ENCODE data around the gene ROBO2.

The ROBO2 gene

DNA sequence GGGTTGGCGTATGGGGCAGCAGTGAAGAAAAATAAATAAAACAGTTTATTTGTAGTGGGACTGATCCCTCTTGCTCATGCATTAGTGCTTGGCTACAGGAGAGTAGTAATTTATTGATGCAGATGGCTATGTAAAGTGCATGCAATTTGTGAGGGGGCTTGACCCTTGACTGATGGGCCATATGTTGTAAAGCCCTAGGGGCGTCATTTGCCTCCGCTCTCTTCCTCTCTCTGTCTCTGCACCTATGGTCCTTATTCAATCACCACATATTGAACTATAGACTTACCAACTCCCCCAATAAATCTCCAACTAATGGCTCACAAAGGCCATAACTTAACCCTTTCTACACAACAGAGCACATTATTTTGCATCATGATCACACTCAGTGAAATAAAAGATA is 227.7 kb downstream of the ROBO2 start:
- no peak for DNase-seq

DNA sequence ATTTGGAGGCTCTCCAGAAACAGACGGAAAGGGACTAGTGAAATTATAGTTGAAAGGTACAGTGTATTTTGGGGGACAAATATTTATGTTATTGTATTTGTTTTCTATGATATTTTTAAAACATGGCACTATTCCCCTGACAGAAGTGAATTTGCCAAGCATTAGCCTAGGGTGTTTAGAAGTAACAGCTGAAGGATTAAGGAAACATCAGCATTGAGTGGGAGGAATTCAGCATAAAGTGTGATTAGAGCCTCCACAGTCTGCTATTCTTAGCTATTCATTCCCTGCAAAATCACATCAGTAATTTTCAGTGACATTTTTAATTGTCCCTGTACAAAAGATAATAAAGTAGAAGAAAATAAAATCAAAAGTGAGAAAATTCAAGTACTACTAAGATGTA is 231.4 kb downstream of the ROBO2 start:
- no peak for DNase-seq

DNA sequence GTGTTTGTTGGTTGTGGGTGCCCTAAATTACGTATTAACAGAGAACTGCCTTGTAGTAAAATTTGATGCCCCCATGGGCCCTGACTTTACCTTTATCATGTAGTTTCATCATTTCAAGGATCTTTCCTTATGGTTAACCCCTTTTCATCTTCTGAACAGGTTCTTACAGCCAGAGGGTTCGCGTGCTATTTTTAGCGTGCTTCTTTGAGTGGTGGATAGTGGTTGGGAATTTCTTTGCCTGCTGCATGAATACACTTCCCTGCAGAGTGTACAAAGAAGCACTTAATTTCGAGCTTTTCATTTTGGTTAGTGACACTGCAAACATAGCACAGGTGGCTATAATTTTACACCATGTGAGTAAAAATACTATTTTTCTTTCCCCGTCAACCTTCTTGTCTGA is 231.8 kb downstream of the ROBO2 start:
- no peak for DNase-seq

DNA sequence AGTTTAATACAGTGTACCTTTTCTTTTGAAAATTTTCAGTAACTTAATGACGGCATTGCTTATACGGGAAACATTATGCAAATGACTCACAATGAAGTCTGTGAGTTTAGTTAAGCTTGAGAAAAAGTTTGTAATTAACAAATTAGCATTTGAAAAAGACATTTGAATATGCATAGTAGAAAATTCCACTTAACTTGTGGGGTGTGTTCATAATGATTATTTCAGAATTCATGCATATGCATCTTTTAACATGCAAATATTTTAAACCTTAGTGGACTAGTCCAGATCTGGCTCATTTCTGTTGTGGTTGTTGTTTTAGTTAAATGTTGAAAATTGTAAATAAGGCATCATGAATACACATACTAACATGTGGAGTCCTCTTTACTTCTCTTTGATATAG is 239.4 kb downstream of the ROBO2 start:
- DNase-seq, result no peak

DNA sequence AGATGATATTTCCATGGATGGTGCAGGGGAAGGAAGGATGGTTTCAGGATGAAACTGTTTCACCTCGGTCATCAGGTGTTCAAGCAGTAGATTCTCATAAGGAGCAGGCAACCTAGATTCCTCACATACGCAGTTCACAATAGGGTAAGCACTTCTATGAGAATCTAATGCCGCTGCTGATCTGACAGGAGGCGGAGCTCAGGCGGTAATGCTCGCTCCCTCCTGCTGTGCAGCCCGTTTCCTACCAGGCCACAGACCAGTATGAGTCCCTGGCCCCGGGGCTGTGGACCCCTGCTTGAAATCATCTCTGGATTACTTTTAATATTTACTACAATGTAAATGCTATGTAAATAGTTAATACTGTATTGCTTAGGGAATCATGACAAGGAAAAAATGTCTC is 241.8 kb downstream of the ROBO2 start:
- DNase-seq, result no peak

DNA sequence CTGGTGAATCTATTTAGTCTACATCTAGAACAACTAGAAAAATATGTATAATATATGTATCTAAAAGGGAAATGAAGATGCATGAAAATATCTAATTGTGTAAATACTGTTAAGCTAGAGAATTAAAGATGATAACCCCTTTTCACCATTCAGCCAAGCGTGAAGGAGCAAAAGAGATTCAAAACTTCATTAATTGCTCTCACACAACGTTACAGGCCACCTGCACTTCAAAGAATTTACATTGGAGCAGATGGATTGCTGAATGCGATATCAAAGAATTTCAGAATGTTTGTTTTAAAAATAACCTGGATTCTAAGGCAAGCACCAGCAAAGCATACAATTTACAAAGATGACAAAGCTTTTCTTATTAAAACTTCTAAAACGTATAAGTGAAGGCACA is 243.2 kb downstream of the ROBO2 start:
- no peak for DNase-seq

DNA sequence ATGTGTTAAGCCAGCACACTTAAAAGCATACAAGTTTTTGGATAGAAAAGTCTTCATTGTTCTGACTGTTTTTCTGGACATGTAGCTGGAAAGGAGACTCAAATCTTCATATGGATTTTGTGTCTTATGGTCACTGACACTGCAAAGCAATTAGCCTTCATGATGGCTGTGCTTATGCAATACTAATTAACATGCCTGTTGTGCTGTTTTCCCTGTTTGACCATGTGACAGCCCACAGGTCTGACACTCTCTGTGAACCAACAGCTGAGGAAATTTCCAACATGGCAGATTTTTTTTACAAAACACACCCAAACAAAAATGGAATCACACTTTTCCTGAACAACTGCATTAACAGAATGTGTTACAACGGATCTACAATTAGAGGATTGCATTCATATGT is 248.4 kb downstream of the ROBO2 start:
- DNase-seq, result no peak

DNA sequence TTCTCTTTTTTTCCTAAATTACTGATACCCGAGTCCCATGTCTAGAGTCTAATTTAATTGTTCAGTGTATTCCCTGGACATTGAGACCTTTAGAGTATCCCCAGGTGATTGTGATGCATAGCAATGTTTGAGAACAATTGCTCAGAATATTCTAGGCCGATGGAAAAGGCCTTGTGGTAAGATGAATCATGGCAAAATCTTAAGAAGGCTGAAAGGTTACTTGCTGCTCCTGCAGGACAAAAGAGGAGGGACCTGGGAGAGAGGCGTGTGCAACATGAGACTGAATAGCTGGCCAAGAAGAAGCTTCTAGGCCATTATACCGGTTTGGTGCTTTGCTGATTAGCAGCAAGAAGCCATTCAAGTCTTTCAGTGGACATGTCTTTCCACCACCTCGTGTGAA is 256.6 kb downstream of the ROBO2 start:
- no peak for DNase-seq

DNA sequence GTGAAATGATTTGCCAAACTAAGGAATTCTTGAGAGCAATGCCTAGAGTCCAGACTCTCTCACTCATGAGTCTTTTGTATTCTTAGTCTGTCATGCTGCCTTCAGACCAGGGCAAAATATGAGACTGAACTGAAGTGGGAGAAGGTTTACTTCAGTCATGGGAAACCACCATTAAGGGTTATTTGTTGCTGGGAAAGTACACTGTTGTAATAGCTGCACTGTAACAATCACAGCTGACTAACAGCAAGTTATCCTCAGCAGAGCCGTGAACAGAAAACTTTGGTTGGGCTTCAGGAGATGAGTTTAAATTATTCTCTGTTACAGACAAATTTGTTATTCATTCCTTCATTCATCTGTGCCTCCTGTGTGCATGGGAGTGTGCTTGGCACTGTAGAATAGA is 258.5 kb downstream of the ROBO2 start:
- DNase-seq, result no peak

DNA sequence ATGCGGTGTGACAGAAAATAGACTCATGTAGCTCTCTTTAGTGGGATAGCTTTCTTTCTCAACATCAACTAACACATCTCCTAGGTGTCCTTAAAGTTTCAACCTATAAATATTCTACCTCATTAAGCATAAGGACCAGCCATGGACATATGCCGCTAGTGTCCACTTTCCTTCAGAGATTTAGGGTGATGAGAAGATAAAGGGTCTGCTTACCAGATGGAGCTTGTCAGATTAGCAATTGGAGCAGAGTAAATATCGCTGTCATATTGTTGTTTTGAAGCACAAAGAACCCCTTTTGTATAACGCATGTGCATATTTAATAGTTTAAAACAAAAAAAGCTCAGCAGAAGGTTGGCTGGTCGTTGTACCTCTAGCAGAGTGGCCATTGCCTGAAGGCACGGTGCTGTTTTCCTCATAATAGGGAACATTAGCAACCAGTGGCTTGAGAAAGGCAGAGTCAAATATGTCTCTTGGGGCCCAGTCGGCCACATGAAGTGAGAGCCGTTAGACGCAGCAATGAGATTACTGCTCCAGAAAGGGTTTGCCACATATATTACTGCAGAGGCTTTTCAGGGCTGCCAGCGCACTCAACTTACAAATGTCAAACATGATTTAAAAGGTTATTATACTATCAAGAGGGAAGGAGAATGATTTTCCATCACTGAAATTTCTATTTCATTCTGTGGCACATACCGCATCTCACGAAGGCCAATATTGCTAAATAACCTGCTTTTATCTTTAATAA is 264.2 kb downstream of the ROBO2 start:
- DNase-seq, result no peak

DNA sequence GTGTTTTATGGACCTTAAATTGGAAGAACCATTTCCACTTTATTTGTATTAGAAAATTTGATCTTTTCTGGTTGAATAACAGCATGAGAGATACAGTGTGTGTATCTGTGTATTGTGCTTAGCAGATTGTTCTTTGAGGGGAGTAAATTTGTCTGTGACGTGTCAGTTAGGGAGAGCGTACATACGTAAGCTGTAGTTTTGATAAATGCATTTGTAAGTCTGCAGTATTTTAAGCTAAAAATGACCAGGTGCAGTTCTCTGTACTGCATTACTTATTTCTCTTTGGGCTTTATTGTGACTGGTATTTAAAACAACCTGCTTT is 264.8 kb downstream of the ROBO2 start:
- DNase-seq, result no peak

DNA sequence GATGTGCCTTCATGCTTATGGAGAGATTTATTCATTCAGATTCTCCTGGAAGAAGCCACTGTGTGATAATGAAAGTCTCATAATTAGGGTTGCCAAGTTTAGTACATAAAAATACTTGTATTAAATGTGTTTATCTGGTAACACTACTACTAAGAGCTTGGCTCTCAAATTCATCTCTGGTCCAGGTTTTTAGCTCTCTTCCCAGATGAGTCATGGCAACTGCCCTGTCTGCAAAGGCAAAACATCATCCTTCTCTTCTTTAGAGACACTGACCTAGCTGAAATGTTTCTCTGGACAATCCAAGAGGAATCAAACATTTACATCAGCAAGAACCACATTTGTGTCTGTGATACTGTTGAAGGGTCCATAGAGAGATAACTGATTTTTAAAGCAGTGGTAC is 269.6 kb downstream of the ROBO2 start:
- DNase-seq, result no peak

DNA sequence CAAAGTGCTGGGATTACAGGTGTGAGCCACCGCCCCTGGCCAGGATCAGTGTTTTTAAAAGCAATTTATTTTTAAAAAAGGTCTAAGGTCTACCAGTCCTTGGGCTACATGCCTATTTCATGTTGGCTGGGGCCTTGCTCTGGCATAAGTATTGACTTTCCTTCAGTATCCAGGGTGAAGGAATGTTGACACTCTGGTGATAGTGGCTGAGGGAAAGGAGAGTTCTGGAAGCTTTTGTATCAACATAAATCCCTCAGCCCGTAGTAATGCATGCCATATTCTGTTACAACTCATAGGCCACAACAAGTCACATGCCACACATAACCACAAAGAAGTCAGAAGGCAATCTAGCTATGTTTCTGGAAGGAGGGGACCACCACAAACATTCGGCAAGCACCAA is 273.9 kb downstream of the ROBO2 start:
- no peak for DNase-seq

DNA sequence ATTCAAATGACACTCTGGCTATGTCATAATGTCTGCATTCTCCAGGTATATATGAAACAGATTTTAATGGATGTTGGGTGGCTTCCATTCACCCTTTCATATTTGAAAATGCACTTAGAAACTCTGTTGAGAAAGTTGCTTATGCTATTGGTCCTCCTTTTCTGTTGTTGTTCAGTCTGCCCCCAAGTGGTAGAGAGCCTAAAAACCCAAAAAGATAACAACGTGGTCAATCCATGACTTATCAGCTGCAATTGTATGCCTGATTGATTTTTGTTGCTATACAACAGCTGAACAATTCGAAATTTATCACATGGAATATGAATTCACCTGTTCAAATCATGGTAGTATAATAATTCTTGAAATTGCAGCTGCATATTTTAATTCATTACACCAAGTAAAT is 279.8 kb downstream of the ROBO2 start:
- DNase-seq, result no peak

DNA sequence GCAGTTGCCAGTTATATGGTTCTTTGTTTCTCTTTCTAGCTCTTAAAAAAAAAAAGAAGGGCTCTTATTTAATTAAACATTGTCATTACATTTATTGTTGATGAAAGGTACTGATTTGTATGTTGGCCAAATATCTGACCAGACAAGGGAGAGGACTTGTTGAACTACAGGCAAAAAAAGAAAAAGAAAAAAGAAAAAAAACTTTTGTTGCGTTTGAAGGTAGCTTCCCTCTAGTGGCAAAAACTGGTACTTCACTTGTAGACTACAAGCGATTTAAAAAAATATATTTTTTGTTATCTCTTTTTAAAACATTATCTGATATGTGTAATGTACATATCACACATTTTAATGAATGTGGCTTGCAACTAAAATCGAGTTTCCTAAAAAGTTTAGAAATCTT is 280.6 kb downstream of the ROBO2 start:
- DNase-seq, result no peak

DNA sequence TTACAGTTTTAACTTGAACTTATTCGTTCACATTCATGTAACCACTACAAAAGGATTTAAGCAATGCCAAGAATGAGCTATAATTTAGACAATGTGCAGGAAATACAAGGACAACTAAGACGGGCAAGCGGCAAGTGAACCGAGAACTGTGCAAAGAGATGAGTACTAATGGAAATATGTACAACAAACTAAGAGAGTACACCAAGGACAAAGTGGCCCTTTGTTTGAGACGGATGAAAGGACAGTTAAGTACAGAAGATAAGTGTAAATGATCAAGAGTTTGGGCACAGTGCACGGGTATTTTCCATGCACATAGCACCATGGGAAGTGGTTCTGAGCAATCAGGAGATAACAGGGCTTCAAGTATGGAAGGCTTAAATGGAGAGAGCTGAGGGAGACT is 281.7 kb downstream of the ROBO2 start:
- no peak for DNase-seq

DNA sequence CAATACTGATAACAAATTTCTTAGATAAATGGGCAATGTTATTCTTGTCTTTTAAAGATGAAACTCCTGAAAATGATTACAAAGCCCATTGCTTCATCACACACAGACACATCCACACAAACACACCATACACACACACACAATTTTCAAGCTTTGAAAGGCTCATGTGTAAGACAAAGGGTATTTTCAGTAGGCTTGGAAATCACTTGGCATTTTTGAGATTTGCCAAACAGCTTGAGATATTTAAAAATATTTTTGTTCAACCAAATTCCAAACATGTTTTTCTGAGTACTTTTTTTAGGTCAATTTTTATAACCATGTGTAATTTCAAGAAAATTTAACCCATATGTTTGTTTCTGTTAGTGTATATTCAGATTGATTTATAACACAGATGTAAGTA is 283.7 kb downstream of the ROBO2 start:
- no peak for DNase-seq

DNA sequence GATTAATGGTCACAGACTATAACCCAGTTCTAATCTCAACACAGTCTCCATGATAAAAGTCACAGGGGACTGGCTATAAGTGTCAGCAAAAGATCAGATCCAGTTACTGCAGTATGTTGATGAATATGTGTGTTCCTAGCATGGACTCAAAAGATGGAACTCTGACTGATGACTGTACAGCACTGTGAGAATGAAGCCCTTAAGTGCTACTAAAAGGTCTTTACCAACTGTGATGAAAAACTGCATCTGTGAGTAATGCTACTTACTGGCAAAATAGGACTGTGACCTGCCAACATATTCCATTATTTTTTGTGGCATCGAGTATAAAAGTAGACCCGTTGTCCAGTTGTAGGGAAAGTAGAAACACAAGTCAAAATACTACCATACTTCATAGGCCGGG is 284.2 kb downstream of the ROBO2 start:
- no peak for DNase-seq

DNA sequence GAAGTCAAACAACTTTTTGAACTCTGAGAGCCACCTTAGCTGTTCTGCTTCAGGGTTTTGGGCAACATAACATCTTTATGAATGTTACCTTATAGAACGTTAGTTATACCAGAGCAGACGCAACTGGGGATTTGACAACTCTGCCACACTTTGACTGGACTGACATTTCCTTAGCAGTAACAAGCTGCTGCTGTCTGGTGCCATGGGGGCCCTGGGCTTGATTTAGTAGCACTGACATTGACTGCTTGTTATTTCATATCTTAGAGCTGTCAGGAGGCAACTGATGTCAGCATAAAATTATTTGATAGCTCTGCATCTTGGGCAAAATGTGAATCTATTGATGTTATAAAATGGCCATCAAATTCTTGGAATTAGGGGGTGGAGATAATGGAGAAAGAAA is 285.4 kb downstream of the ROBO2 start:
- DNase-seq, result no peak

DNA sequence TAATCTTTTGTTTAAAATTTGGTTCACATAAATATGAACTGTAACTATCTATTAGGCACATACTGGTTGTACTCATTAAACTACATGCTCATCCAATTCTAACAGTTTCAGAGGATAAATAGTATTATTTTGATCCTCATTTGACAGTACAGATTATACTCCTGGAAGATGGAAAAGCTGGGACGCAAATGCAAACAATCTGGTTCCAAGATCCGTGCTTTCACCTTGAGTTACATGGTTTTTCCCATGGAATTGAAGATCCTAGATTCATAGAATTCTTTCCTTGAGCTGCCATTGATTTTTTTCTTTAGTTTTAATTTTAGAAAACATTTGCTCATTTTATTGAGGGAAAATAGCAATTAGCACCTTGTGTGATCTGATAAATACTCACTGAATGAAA is 285.8 kb downstream of the ROBO2 start:
- no peak for DNase-seq

DNA sequence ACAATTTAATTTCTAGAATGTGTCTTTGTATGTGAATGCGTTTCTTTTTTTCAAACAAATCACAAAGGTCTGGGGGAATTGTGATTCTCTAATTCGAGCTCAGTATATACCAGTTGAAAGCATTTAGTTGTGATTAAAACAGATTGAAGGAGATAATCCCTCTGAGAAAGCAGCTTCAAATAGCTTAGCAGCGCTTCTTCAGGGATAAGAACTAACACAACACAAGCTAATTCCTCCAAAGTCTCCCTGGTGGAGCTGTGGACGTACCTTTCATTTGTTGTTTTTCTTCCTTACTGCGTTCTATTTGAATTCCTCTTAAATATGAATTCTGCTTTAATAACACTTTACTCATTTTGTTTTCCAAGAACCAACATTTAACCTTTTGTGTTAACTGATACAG is 286.7 kb downstream of the ROBO2 start:
- no peak for DNase-seq

DNA sequence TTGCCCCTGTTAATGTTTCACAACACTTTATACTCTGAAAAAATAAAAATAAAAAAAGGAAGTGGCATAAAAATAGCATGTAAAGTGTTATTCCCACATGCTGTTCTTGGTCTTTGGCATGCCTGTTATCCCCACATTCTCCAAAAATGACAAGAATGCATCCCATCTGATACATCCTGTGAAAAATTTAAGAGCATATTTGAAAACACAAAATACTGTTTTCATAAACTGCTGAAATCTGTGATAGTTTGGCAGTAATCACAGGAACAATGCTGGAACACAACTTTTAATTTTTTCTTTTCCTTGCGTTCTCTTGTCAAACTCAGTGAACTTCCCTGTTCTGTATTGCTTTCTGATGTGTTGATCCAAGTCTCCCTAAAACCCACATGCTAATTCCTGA is 288.8 kb downstream of the ROBO2 start:
- no peak for DNase-seq

DNA sequence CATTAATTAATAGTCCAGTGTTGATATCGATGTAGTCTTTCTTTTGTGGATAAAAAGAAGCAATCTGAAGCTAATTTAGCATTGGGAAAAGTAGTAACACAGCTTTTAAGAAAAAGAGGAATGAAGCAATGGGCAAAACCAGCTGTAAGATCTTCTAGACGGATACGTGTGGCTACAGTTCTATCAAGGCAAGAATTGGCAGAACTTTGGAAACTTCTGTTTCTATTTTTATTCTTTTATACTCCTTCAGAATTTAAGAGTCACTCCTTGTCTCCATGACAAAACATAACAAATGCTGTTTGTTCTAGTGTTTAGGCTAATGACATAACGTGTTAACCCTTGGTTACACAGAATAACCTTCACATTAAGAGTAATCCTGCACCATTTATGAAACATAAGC is 289.2 kb downstream of the ROBO2 start:
- DNase-seq, result no peak

DNA sequence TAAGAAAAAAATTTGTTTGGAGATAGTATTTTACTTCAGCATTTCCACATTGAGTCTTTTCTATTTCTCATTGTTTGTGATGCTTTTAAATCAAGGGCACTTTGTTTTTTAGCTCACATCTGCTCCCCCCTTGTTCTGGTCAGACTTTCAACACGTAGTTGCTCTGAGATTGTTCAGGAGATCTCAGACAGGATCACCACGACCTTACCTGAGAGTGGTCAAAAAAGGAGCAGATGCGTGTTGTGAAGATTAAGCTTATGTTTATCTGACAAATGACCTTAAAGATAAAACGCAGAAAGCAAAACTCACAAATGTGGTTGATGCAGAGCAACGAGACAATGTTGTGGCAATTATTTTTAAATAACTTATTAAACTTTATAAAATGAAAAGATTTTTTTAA is 298.3 kb downstream of the ROBO2 start:
- no peak for DNase-seq

DNA sequence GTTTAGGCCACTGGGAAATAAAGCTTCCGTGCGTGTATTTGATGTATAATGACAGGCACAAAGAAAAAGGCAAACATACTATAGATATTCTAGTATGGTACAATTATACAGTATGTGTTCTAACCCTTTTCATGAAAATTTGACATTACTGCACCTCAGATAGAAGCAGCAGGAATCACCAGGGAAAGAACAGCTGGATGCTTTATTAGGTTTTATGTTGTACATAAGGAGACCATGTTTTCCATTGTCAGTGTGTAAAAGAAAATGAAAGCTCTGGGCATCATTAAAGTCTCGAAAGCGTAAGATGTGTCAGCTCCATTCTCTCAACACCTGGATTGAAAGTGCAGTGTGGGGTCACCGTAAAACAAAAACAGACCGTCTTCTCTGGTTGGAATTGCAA is 302.1 kb downstream of the ROBO2 start:
- no peak for DNase-seq

DNA sequence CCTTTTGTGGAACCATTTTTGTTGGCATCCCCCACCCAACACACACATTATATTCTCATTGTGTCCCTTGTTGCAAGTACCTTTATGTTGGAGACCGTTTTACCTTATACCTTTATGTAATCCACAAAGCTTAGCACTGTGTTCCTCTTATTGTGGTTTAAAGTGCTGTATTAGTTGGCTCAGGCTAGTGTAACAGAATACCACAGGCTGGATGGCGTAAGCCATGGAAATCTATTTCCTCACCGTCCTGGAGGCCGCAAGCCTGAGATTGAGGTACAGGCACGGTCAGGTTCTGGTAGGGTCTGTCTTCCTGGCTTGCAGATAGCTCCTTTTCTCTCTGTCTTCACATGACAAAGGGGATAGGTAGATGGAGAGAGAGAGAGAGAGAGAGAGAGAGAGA is 302.8 kb downstream of the ROBO2 start:
- DNase-seq, result no peak
